ENCODE results near the gene RXRA. TPM values are rescaled to one million over a fixed set of nuclear protein-coding genes. Genes with fewer than 3 reads are reported as not detected.

Gene RXRA
- total RNA-seq, 1 experiment from 2014 or later: 29.9 TPM

DNA sequence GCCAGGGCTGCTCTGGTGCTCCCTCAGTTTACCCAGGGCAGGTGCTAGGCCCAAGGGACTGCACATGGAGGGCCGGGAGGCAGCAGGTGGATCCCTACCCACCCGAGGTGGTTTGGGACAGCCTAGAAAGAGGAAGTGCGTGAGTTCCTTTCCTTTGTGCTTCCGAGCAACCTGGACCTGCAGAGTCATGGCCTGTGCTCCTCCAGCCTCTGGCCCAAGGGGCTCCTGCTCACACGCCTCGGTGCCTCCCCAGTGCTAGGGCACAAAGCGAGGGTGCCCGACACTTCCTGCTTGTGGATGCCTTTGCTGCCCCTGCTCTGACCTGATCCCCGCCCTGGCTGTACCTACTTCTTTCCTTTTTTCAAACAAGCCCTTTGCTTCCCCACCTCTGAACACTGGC is 79.3 kb downstream of the RXRA start:
- H3K27me3 Mint-ChIP-seq (ENCODE audit: low read depth): no peaks in the 10 kb centered on the region
- Histone ChIP-seq H2BK15ac (ENCODE audit: low read depth, low read length) (no peak overlapping the region), H4K5ac (ENCODE audit: insufficient read length, low read depth, low read length) (no peak overlapping the region), H4K8ac (replicated peaks; ENCODE audit: insufficient read length, low read depth, low read length) (no peak overlapping the region), H3K14ac (ENCODE audit: insufficient read depth, low read length) (no peak overlapping the region; the same call in 1 of the 2 replicates), H4K20me1 (ENCODE audit: control insufficient read depth, insufficient read depth, insufficient read length) (no peaks in the 10 kb centered on the region), H2AK5ac (ENCODE audit: insufficient read length, low read length) (no peak overlapping the region), H3K79me1 (ENCODE audit: insufficient read depth, low read depth, low read length, poor library complexity, severe bottlenecking) (no peaks in the 10 kb centered on the region), H3K23me2 (ENCODE audit: insufficient read length, low read depth, low read length, poor library complexity, severe bottlenecking) (no peaks in the 10 kb centered on the region), H3K4me1 (ENCODE audit: insufficient read depth, low read length) (no peaks in the 10 kb centered on the region), H3K9ac (ENCODE audit: extremely low read depth, insufficient read length, low read length) (no peak overlapping the region), H3K4ac (ENCODE audit: low read depth, low read length) (no peak overlapping the region), H3K9me3 (ENCODE audit: control insufficient read depth, low read depth, low read length) (no peaks in the 10 kb centered on the region), H2BK120ac (ENCODE audit: low read depth, low read length, poor library complexity, severe bottlenecking) (no peak overlapping the region), H3K23ac (ENCODE audit: insufficient read length, low read depth, low read length) (no peak overlapping the region), H3K56ac (ENCODE audit: insufficient read length, low read depth, low read length) (no peak overlapping the region), H4K91ac (ENCODE audit: insufficient read length, low read depth, low read length) (no peak overlapping the region), H3K27ac (ENCODE audit: insufficient read length, low read depth, low read length) (no peak overlapping the region), H3K79me2 (ENCODE audit: insufficient read depth, low read length) (no peaks in the 10 kb centered on the region), H2AFZ (ENCODE audit: low read length) (no peak overlapping the region), H3K27me3 (ENCODE audit: insufficient read depth, low read length) (no peaks in the 10 kb centered on the region), H3K18ac (ENCODE audit: insufficient read length, low read depth, low read length) (peak overlapping the region; percentile 71), H2BK20ac (ENCODE audit: low read depth, low read length, poor library complexity, severe bottlenecking) (no peak overlapping the region), H2BK5ac (ENCODE audit: insufficient read length, low read length) (no peak overlapping the region), H3T11ph (ENCODE audit: low read length) (no peak overlapping the region), H2BK12ac (ENCODE audit: insufficient read length, low read depth, low read length) (no peak overlapping the region), H3K4me2 (ENCODE audit: insufficient read depth, insufficient read length, low read length) (no peak overlapping the region)
- DNase-seq: no peak
- WGBS (ENCODE audit: extremely low coverage, insufficient read length, low lambda C conversion rate): no CpG with 5 or more reads among the region's 9 CpGs
- TF ChIP-seq, protein P1, sequence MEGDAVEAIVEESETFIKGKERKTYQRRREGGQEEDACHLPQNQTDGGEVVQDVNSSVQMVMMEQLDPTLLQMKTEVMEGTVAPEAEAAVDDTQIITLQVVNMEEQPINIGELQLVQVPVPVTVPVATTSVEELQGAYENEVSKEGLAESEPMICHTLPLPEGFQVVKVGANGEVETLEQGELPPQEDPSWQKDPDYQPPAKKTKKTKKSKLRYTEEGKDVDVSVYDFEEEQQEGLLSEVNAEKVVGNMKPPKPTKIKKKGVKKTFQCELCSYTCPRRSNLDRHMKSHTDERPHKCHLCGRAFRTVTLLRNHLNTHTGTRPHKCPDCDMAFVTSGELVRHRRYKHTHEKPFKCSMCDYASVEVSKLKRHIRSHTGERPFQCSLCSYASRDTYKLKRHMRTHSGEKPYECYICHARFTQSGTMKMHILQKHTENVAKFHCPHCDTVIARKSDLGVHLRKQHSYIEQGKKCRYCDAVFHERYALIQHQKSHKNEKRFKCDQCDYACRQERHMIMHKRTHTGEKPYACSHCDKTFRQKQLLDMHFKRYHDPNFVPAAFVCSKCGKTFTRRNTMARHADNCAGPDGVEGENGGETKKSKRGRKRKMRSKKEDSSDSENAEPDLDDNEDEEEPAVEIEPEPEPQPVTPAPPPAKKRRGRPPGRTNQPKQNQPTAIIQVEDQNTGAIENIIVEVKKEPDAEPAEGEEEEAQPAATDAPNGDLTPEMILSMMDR (conservative IDR thresholded peaks at IDR 0.05): no peak
- H3K36me3 Mint-ChIP-seq (ENCODE audit: insufficient read depth in 1 of 3, low read depth in 3 of 3): peaks cover 0 to 6% (median 0%) of the 10 kb centered on the region in 3 experiments; a peak in 3 of 7 replicates
- H3K27ac Mint-ChIP-seq: peak overlapping the region in 2 of 3 experiments; percentile 89 to 94; a peak in 4 of 7 replicates
- no peaks in the 10 kb centered on the region for H3K9me3 Mint-ChIP-seq
- H3K4me3 Mint-ChIP-seq: no peak overlapping the region
- H3K4me1 Mint-ChIP-seq: peaks cover 5 to 20% of the 10 kb centered on the region in 2 experiments
